Liver (tissue), 9 donors: ENCODE results near the gene MAPT. TPM values are rescaled to one million over a fixed set of nuclear protein-coding genes. Genes with fewer than 3 reads are reported as not detected.

Source experiments
- DNase-seq: peaks from one replicate; pipeline ENCODE4 v3.0.0-alpha.2; 2017; ENCODE audit warnings: low spot score
- H3K27ac ChIP-seq, 2 donors: one replicate each; pipeline ENCODE4 v1.7.0; 2013; ENCODE audit warnings: inconsistent platforms in 2 of 2, low read length in 2 of 2, control low read depth in 1 of 2, low read depth in 1 of 2, mild to moderate bottlenecking in 1 of 2
- H3K27me3 ChIP-seq, 4 donors: one replicate each; pipeline versions ENCODE4 v1.6.1 to v1.7.0; 2013; ENCODE audit warnings: low read length in 3 of 4, inconsistent platforms in 1 of 4, mild to moderate bottlenecking in 1 of 4, moderate library complexity in 1 of 4; ENCODE audit not compliant: control insufficient read depth in 4 of 4, insufficient read depth in 4 of 4
- H3K36me3 ChIP-seq, 4 donors: one replicate each; pipeline versions ENCODE4 v1.6.1 to v1.7.0; 2013; ENCODE audit warnings: low read length in 3 of 4, mild to moderate bottlenecking in 3 of 4, low read depth in 1 of 4, moderate library complexity in 1 of 4; ENCODE audit not compliant: control insufficient read depth in 4 of 4, insufficient read depth in 3 of 4
- H3K4me1 ChIP-seq, 4 donors: one replicate each; pipeline versions ENCODE4 v1.6.1 to v1.7.0; 2013; ENCODE audit warnings: low read length in 3 of 4, mild to moderate bottlenecking in 3 of 4, moderate library complexity in 1 of 4; ENCODE audit not compliant: control insufficient read depth in 4 of 4, insufficient read depth in 4 of 4
- H3K4me3 ChIP-seq, 3 donors: one replicate each; pipeline versions ENCODE4 v1.6.1 to v1.7.0; 2013; ENCODE audit warnings: low read length in 3 of 3, control low read depth in 1 of 3, low read depth in 1 of 3, mild to moderate bottlenecking in 1 of 3
- H3K9ac ChIP-seq, 2 donors: one replicate each; pipeline ENCODE4 v1.7.0; 2013; ENCODE audit warnings: low read length in 2 of 2, mild to moderate bottlenecking in 2 of 2, moderate library complexity in 2 of 2, control low read depth in 1 of 2, low read depth in 1 of 2
- H3K9me3 ChIP-seq, 4 donors: one replicate each; pipeline versions ENCODE4 v1.6.1 to v1.7.0; 2013; ENCODE audit warnings: low read length in 3 of 4; ENCODE audit not compliant: control insufficient read depth in 4 of 4
- ATF3 ChIP-seq: IDR thresholded peaks from 2 replicates; pipeline ENCODE4 v1.6.1; 2016; ENCODE audit warnings: antibody characterized with exemption
- CTCF ChIP-seq: fragments of 150-350 bp; IDR thresholded peaks from 2 replicates; pipeline ENCODE4 v1.5.1; 2017; ENCODE audit warnings: improper control_type of control experiment, low read depth, low read length; ENCODE audit not compliant: missing input control
- EGR1 ChIP-seq, 2 donors: IDR thresholded peaks; 2 replicates each; pipeline ENCODE4 v1.6.1; 2016 to 2018; ENCODE audit warnings: antibody characterized with exemption in 2 of 2, low read depth in 2 of 2
- FOXA1 ChIP-seq: IDR thresholded peaks from 2 replicates; pipeline ENCODE4 v1.6.1; 2016; ENCODE audit warnings: antibody characterized with exemption
- FOXA2 ChIP-seq: IDR thresholded peaks from 2 replicates; pipeline ENCODE4 v1.6.1; 2016; ENCODE audit warnings: antibody characterized with exemption
- GABPA ChIP-seq, 2 donors: IDR thresholded peaks in 1 of 2; conservative IDR thresholded peaks in 1 of 2; 2 replicates each; pipeline ENCODE4 v1.6.1; 2016; ENCODE audit warnings: antibody characterized with exemption in 2 of 2, mild to moderate bottlenecking in 1 of 2, moderate library complexity in 1 of 2
- HNF4A ChIP-seq, 2 donors: conservative IDR thresholded peaks; 2 replicates each; pipeline ENCODE4 v1.6.1; 2016; ENCODE audit warnings: antibody characterized with exemption in 2 of 2, mild to moderate bottlenecking in 2 of 2
- HNF4G ChIP-seq: IDR thresholded peaks from 2 replicates; pipeline ENCODE4 v1.6.1; 2016; ENCODE audit warnings: antibody characterized with exemption
- JUND ChIP-seq, 2 donors: IDR thresholded peaks; 2 replicates each; pipeline ENCODE4 v1.6.1; 2016; ENCODE audit warnings: antibody characterized with exemption in 2 of 2
- MAX ChIP-seq: IDR thresholded peaks from 2 replicates; pipeline ENCODE4 v1.6.1; 2016; ENCODE audit warnings: antibody characterized with exemption
- NR2F2 ChIP-seq: IDR thresholded peaks from 2 replicates; pipeline ENCODE4 v1.6.1; 2016; ENCODE audit warnings: antibody characterized with exemption
- RAD21 ChIP-seq, 2 donors: IDR thresholded peaks; 2 replicates each; pipeline ENCODE4 v1.6.1; 2016; ENCODE audit warnings: antibody characterized with exemption in 2 of 2, mild to moderate bottlenecking in 2 of 2
- REST ChIP-seq: IDR thresholded peaks from 2 replicates; pipeline ENCODE4 v1.6.1; 2016; ENCODE audit warnings: antibody characterized with exemption, mild to moderate bottlenecking
- RXRA ChIP-seq, 2 donors: IDR thresholded peaks; 2 replicates each; pipeline ENCODE4 v1.6.1; 2017 to 2018; ENCODE audit warnings: antibody characterized with exemption in 2 of 2, mild to moderate bottlenecking in 1 of 2
- SP1 ChIP-seq: IDR thresholded peaks from 2 replicates; pipeline ENCODE4 v1.6.1; 2018; ENCODE audit warnings: antibody characterized with exemption, mild to moderate bottlenecking
- TAF1 ChIP-seq: conservative IDR thresholded peaks from 2 replicates; pipeline ENCODE4 v1.6.1; 2016; ENCODE audit warnings: antibody characterized with exemption, mild to moderate bottlenecking
- YY1 ChIP-seq: IDR thresholded peaks from 2 replicates; pipeline ENCODE4 v1.6.1; 2016; ENCODE audit warnings: antibody characterized with exemption, mild to moderate bottlenecking
- ZBTB33 ChIP-seq: IDR thresholded peaks from 2 replicates; pipeline ENCODE4 v1.6.1; 2016; ENCODE audit warnings: antibody characterized with exemption
- WGBS: extraction: QIAGEN DNeasy Blood & Tissue Kit; methylation state at CpG from one replicate; pipeline ENCODE4 v1.1.7; 2013; 5-methylcytosine and 5-hydroxymethylcytosine counted together
- polyA plus RNA-seq, 2 donors: library from polyadenylated mRNA; stranded (reverse) in 1 of 2; unstranded in 1 of 2; fragments of 200-250 nt in 1 of 2; fragments of >200 nt in 1 of 2; fragmentation: Nextera tagmentation in 1 of 2; extraction: Ambion mirVana in 1 of 2; gene quantifications; one replicate each; pipeline versions ENCODE4 v1.2.1 to v1.2.3, GENCODE V29; 2013 to 2015
- total RNA-seq, 2 donors: library from RNA; depleted of rRNA; stranded (reverse); fragments of >200 nt; gene quantifications; one replicate each; pipeline ENCODE4 v1.2.3, GENCODE V29; 2014
- donor health status: healthy.
- donor health status: healthy.
- donor health status: healthy.
- donor health status: healthy.
- donor health status: healthy.

Gene MAPT
- total and polyA plus RNA-seq, 4 donors, result 0.05 to 0.67 (median 0.27) TPM

- WGBS, result 86% methylated on average over 4 of the region's 4 CpGs
- no peaks in the 10 kb centered on the region for H3K9me3 ChIP-seq
- DNase-seq, result no peak
- H3K27me3 ChIP-seq, result peaks cover 0 to 3% (median 0%) of the 10 kb centered on the region in 4 donors
- TF ChIP-seq SP1, result no peak
- TF ChIP-seq HNF4A (conservative IDR thresholded peaks at IDR 0.05), result no peak
- TF ChIP-seq MAX, result no peak
- no peak for TF ChIP-seq FOXA1
- no peak for TF ChIP-seq ZBTB33
- no peak for TF ChIP-seq NR2F2
- no peak for TF ChIP-seq RAD21 (IDR thresholded peaks at IDR 0.05)
- no peak for TF ChIP-seq EGR1 (IDR thresholded peaks at IDR 0.05; ENCODE audit: low read depth in 2 of 2)
- TF ChIP-seq REST, result no peak
- TF ChIP-seq YY1, result no peak
- TF ChIP-seq HNF4G, result no peak
- no peak for TF ChIP-seq TAF1
- no peak for TF ChIP-seq RXRA (IDR thresholded peaks at IDR 0.05)
- TF ChIP-seq ATF3, result no peak
- TF ChIP-seq GABPA (IDR thresholded peaks at IDR 0.05 in 1 of 2, conservative IDR thresholded peaks at IDR 0.05 in 1 of 2), result no peak
- no peak for TF ChIP-seq JUND (IDR thresholded peaks at IDR 0.05)
- no peak for TF ChIP-seq CTCF
- no peaks in the 10 kb centered on the region for H3K4me1 ChIP-seq
- H3K36me3 ChIP-seq, result no peaks in the 10 kb centered on the region
- H3K4me3 ChIP-seq, result no peak overlapping the region
- no peak overlapping the region for H3K27ac ChIP-seq
- no peak overlapping the region for H3K9ac ChIP-seq
Observed at GRCh38 chr17:45964634-45965033, 70.3 kb downstream of the MAPT start.

- Histone ChIP-seq H3K4me1 (no peaks in the 10 kb centered on the region), H3K9ac (no peak overlapping the region), H3K4me3 (no peak overlapping the region), H3K36me3 (no peaks in the 10 kb centered on the region), H3K9me3 (no peaks in the 10 kb centered on the region), H3K27me3 (peaks cover 0 to 3% (median 0%) of the 10 kb centered on the region in 4 donors), H3K27ac (no peak overlapping the region)
- no peak for DNase-seq
- 81% methylated on average over 4 of the region's 4 CpGs for WGBS
- TF ChIP-seq ATF3 (no peak), REST (no peak), YY1 (no peak), MAX (no peak), GABPA (IDR thresholded peaks at IDR 0.05 in 1 of 2, conservative IDR thresholded peaks at IDR 0.05 in 1 of 2) (no peak), FOXA2 (no peak), RAD21 (IDR thresholded peaks at IDR 0.05) (no peak), FOXA1 (no peak)
Observed at GRCh38 chr17:45965812-45966211, 71.5 kb downstream of the MAPT start.
